ENCODE results near the gene CTBP2. TPM values are rescaled to one million over a fixed set of nuclear protein-coding genes. Genes with fewer than 3 reads are reported as not detected.

Gene CTBP2
- polyA plus RNA-seq, 1 experiment = 72.9 TPM

GRCh38 chr10:124952123-124952522, 208.2 kb downstream of the CTBP2 start:
- CTCF ChIA-PET = no interaction called here
- TF ChIP-seq, protein P1, sequence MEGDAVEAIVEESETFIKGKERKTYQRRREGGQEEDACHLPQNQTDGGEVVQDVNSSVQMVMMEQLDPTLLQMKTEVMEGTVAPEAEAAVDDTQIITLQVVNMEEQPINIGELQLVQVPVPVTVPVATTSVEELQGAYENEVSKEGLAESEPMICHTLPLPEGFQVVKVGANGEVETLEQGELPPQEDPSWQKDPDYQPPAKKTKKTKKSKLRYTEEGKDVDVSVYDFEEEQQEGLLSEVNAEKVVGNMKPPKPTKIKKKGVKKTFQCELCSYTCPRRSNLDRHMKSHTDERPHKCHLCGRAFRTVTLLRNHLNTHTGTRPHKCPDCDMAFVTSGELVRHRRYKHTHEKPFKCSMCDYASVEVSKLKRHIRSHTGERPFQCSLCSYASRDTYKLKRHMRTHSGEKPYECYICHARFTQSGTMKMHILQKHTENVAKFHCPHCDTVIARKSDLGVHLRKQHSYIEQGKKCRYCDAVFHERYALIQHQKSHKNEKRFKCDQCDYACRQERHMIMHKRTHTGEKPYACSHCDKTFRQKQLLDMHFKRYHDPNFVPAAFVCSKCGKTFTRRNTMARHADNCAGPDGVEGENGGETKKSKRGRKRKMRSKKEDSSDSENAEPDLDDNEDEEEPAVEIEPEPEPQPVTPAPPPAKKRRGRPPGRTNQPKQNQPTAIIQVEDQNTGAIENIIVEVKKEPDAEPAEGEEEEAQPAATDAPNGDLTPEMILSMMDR (IDR thresholded peaks at IDR 0.05; ENCODE audit: insufficient read depth, low read depth, low read length) = no peak
- Histone ChIP-seq H3K36me3 (ENCODE audit: control insufficient read depth, insufficient read depth, low read length) (no peaks in the 10 kb centered on the region), H3K4me3 (ENCODE audit: low read depth, low read length) (no peak overlapping the region), H3K27me3 (ENCODE audit: control insufficient read depth, insufficient read depth, low read length) (no peaks in the 10 kb centered on the region)
- POLR2A ChIA-PET = no interaction called here
- no peak for DNase-seq (ENCODE audit: low read depth)

DNA sequence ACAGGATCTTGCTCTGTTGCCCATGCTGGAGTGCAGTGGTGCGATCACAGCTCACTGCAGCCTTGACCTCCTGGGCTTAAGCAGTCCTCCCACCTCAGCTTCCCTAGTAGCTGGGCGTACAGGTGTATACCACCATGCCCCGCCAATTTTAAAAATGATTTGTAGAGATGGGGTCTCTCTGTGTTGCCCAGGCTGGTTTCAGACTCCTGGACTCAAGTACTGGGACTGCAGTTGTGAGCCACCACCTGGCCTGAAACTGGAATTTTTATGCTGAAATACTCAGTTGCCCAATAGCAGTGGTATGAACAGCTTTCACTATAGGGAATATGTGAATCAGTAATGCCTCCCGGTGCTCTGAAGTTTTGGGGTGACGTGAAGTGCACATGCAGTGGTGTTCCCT, 210.8 kb downstream of the CTBP2 start:
- TF ChIP-seq, protein P1 (IDR thresholded peaks at IDR 0.05; ENCODE audit: insufficient read depth, low read depth, low read length) = peak; percentile 15; the same call in 1 of the 2 replicates
- H3K27me3 ChIP-seq (ENCODE audit: control insufficient read depth, insufficient read depth, low read length) = no peaks in the 10 kb centered on the region
- ChIA-PET POLR2A (no interaction called here), CTCF (no interaction called here)
- no peak overlapping the region for H3K4me3 ChIP-seq (ENCODE audit: low read depth, low read length)
- H3K36me3 ChIP-seq (ENCODE audit: control insufficient read depth, insufficient read depth, low read length) = no peaks in the 10 kb centered on the region
- DNase-seq (ENCODE audit: low read depth) = no peak

GRCh38 chr10:124946945-124947344, 213.4 kb downstream of the CTBP2 start:
- DNase-seq (ENCODE audit: low read depth) = no peak
- ChIA-PET CTCF (no interaction called here), POLR2A (no interaction called here)
- H3K27me3 ChIP-seq (ENCODE audit: control insufficient read depth, insufficient read depth, low read length) = no peaks in the 10 kb centered on the region
- no peak overlapping the region for H3K4me3 ChIP-seq (ENCODE audit: low read depth, low read length)
- no peaks in the 10 kb centered on the region; the same call in 1 of the 2 replicates for H3K36me3 ChIP-seq (ENCODE audit: control insufficient read depth, insufficient read depth, low read length)
- TF ChIP-seq, protein P1 (IDR thresholded peaks at IDR 0.05; ENCODE audit: insufficient read depth, low read depth, low read length) = no peak

- Histone ChIP-seq H3K36me3 (ENCODE audit: control insufficient read depth, insufficient read depth, low read length) (no peaks in the 10 kb centered on the region; the same call in 1 of the 2 replicates), H3K4me3 (ENCODE audit: low read depth, low read length) (no peak overlapping the region), H3K27me3 (ENCODE audit: control insufficient read depth, insufficient read depth, low read length) (no peaks in the 10 kb centered on the region)
- CTCF ChIA-PET = interaction anchor here (2.5 kb wide), 1 partner anchor 15 kb away, joined by 5 read pairs; no protein-coding TSS in a partner anchor
- POLR2A ChIA-PET = no interaction called here
- DNase-seq (ENCODE audit: low read depth) = no peak
- TF ChIP-seq, protein P1 (IDR thresholded peaks at IDR 0.05; ENCODE audit: insufficient read depth, low read depth, low read length) = no peak
These were observed 215.4 kb downstream of the CTBP2 start for GRCh38 chr10:124944982-124945381.

DNA sequence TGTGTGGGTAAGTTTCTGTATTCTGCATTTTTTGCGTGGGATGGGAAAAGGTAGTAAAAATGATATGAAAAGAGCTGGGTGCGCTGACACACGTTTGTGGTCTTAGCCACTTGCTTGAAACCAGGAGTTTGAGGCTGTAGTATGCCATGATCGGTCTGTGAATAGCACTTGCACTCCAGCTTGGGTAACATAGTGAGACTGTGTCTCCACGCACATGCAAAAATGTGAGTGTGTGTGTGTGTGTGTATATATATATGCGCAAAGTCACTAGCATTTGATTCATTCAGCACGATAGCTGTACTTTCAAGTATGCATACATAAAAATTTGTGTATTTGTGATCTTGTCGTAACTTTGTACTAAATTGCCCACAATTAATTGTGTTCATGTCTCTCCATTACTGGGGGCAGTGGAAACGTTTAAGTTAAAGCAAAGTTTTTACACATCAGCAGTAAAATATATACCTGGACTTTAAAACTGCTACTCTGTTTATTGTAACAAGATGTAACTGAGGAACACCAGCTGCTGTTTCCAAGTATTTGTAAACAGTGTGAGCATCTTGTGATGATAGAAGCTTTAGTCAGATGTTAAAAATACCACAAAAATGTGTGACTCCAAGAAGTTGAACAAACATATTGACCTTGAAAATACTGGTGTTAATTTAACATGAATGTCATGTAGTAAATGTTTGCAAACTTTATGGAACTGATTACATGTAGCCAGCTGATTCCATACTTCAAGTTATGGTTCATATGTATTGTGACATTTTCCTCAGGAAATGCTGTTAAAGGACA, 216.9 kb downstream of the CTBP2 start:
- H3K4me3 ChIP-seq (ENCODE audit: low read depth, low read length) = no peak overlapping the region

More for the DNA sequence above, 216.9 kb downstream of the CTBP2 start:
- ChIA-PET CTCF (interaction anchor here (0.6 to 2.5 kb wide), 4 partner anchors 9 to 382 kb away, joined by 3 to 5 read pairs (median 3); no protein-coding TSS in a partner anchor), POLR2A (no interaction called here)
- H3K36me3 ChIP-seq (ENCODE audit: control insufficient read depth, insufficient read depth, low read length) = no peaks in the 10 kb centered on the region; the same call in 1 of the 2 replicates
- peak; percentile 85 for DNase-seq (ENCODE audit: low read depth)
- H3K27me3 ChIP-seq (ENCODE audit: control insufficient read depth, insufficient read depth, low read length) = no peaks in the 10 kb centered on the region
- TF ChIP-seq, protein P1 (IDR thresholded peaks at IDR 0.05; ENCODE audit: insufficient read depth, low read depth, low read length) = no peak
